Activated T-helper 1 cell treated with anti-CD3 and anti-CD28 coated beads, Interleukin-2, amount 50 U/mL, for 16 hours (primary cell): ENCODE measurements around the gene ZNF429.
"Not testable (repeated sequence)": the region's sequence is repeated elsewhere in the genome, so short reads cannot be mapped to it uniquely, and the experiment has no call there.

Experiments used
- DNase-seq, 2 donors: peaks; one replicate each; pipeline ENCODE4 v3.0.0-alpha.2; 2020; ENCODE audit warnings: low read depth in 1 of 2, low spot score in 1 of 2

ZNF429 gene

GRCh38 chr19:21505459-21506451 is at the start of gene ZNF429:
Gene ZNF429 (plus strand): TSS chr19:21505602. CDS start chr19:21505772, 170 bp downstream.
- DNase-seq: peak; percentile 73 to 79

- no peak for DNase-seq
These were observed 44.7 kb upstream of the ZNF429 start for GRCh38 chr19:21460686-21461085.

GRCh38 chr19:21462540-21462939 is 42.9 kb upstream of the ZNF429 start:
- DNase-seq: no peak

GRCh38 chr19:21463449-21464105 is 41.8 kb upstream of the ZNF429 start:
- DNase-seq: no peak

- no peak for DNase-seq
These were observed 38.8 kb upstream of the ZNF429 start for GRCh38 chr19:21466627-21467026.

- no peak for DNase-seq
These were observed 36.6 kb upstream of the ZNF429 start for GRCh38 chr19:21468791-21469190.

- no peak for DNase-seq
These were observed 32.9 kb upstream of the ZNF429 start for GRCh38 chr19:21472507-21472906.

- DNase-seq: peak; percentile 22 to 41
These were observed 30.7 kb upstream of the ZNF429 start for GRCh38 chr19:21474671-21475181.

- not testable (repeated sequence) for DNase-seq
These were observed 23.0 kb upstream of the ZNF429 start for GRCh38 chr19:21482361-21482760.

GRCh38 chr19:21482863-21483276 is 22.5 kb upstream of the ZNF429 start:
- peak; percentile 38 to 51 for DNase-seq

- DNase-seq: peak in 1 of 2 donors; percentile 31
These were observed 21.7 kb upstream of the ZNF429 start for GRCh38 chr19:21483589-21484170.

GRCh38 chr19:21484631-21485030 is 20.8 kb upstream of the ZNF429 start:
- DNase-seq: no peak

GRCh38 chr19:21485926-21486325 is 19.5 kb upstream of the ZNF429 start:
- no peak for DNase-seq

GRCh38 chr19:21487969-21488368 is 17.4 kb upstream of the ZNF429 start:
- DNase-seq: no peak

- no peak for DNase-seq
These were observed 14.3 kb upstream of the ZNF429 start for GRCh38 chr19:21491146-21491545.

GRCh38 chr19:21492947-21493906 is 12.2 kb upstream of the ZNF429 start:
- DNase-seq: no peak

GRCh38 chr19:21496876-21497275 is 8.5 kb upstream of the ZNF429 start:
- DNase-seq: no peak

- no peak for DNase-seq
These were observed 6.8 kb upstream of the ZNF429 start for GRCh38 chr19:21498651-21499050.

GRCh38 chr19:21508198-21508597 is 2.8 kb downstream of the ZNF429 start:
- no peak for DNase-seq

GRCh38 chr19:21511058-21511457 is 5.7 kb downstream of the ZNF429 start:
- DNase-seq: not testable (repeated sequence)
